HG03342 (cell line): ENCODE measurements around the gene MECR.
"Not testable (repeated sequence)": the region's sequence is repeated elsewhere in the genome, so short reads cannot be mapped to it uniquely, and the experiment has no call there.

Source experiments
- ATAC-seq: cut with Tn5 transposase; IDR thresholded peaks from one replicate; pipeline ENCODE4 v1.9.1; 2021; ENCODE audit warnings: mild to moderate bottlenecking, moderate library complexity; ENCODE audit not compliant: unreplicated experiment

Gene MECR

GRCh38 chr1:29236712-29237128, 6.0 kb upstream of the MECR start:
- no peak for ATAC-seq

- peak; percentile 76 for ATAC-seq
Observed at GRCh38 chr1:29235955-29236711, 5.4 kb upstream of the MECR start, which contains the start of gene PTPRU. TSS of gene PTPRU (plus strand) at chr1:29236522. CDS start at chr1:29236645, 123 bp downstream.

DNA sequence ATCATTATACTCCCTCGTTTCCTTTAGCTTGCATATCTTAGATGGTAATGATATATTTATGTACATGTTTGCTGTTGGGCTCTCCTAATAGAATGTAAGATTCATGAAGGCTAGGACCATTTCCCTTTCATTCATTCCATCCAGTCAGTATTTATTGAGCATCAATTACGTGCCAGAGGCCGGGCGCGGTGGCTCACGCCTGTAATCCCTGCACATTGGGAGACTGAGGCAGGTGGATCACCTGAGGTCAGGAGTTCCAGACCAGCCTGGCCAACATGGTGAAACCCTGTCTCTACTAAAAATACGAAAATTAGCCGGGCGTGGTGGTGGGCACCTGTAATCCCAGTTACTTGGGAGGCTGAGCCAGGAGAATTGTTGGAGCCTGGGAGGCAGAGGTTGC, 4.1 kb upstream of the MECR start:
- ATAC-seq, result not testable (repeated sequence)

DNA sequence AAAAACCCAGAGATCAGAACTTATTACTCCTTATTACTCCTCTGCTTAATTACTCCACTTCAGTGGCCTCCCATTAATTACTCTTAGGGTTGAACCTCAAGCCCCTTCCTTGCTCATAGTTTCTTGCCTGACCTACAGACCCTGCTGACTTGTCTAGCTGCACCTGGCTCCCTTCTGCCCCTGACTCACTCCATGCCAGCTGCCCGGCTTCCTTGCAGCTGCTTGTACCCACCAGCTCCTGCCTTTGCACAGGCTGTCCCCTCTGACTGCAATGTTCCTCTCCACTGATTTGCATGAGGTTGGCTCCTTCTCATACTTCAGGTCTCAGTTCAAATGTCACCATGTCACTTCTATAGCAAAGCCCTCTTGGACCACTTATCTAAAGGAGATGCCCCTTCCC, 3.7 kb upstream of the MECR start:
- ATAC-seq, result no peak

GRCh38 chr1:29233693-29234092, 3.0 kb upstream of the MECR start:
- ATAC-seq, result no peak

DNA sequence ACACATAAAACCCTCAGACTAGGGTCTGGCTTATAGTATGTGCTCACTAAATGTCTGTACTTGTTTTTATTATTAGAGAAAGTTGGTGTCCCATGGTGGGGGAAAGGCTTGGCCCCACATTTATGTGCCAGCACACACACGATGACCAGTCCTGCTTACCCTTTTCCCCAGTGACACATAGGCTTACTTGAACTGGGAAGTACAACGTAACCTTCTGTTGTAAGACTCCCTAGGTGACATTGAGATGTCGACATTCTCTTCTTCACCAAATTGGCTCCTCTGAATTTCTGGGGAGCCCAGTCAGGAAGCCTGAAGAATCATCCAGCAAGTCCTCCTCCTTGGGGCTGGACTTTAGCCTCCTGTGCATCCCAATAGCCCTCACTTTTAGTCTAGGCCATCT, 1.7 kb upstream of the MECR start:
- ATAC-seq, result no peak

DNA sequence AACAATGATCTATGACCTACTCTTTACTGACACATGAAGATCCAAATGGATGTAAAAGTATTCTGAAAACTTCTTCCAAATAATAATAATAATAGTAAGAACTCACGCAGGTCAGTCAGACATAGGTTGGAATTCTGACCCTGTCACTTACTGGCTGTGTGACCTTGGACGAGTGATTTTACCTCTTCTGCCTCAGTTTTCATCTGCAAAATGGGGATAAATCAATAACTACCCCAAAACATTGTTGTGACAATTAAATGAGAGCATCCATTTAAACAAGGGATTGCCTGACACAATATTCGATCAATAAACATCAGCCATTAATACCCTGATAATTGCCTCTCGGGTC, 556 bp downstream of the MECR start:
- no peak for ATAC-seq

DNA sequence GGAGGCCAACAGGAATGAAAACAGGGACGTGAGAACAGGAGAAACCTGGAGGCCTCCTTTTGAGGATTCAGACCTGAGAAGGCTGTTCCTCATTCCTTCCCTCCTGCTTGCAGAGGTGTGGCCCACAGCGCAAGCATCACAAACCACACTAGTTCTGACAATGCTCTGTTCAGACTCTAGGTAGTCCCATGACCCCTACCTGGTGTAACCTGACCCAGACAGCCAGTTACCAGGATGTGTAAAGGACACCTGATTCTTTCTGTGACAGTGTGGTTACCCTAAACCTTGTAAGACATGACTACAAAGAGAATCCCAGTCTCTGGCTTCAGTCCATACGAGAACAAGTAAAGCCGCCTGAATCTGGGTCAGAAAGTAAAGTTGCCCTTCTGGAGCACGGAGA, 3.2 kb downstream of the MECR start:
- no peak for ATAC-seq

DNA sequence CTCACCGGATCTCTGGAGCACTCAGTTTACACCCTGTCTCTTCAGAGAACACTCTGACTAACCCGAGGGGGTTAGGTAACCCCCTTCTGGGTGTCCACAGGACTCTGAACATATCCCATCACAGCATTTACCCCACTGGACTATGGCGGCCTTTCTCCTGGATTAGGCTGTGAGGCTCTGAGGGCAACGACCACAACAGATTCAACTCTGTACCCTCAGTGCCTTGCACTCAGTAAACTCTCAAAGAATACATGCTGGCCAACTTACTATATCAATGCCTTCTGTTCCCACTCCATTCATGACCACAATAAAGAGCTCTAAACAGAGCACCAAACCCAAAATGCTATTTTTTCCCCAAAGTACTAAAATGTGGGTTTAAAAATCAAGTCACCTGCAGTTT, 5.4 kb downstream of the MECR start:
- no peak for ATAC-seq

- ATAC-seq, result no peak
Observed at GRCh38 chr1:29224356-29224837, 6.3 kb downstream of the MECR start.

GRCh38 chr1:29223521-29223920, 7.2 kb downstream of the MECR start:
- ATAC-seq, result no peak

DNA sequence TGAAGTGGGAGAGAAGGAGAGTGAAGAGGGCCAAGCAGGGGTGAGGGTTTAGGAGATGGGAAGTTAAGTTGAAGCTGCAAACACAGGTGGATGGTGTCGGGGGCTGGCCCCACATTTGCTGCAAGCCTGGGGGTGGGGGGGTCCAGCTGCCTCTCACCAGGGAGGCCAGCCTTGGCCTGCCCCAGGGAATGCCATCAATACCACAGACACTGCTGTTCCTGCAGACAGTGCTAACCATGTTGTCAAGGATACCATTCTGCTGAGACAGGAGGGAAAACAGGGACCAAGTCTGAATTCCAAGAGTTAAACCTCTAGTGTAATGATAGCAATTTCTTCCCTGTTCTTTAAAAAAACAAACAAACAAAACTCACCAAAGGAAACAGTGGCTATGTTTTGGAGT, 8.0 kb downstream of the MECR start:
- ATAC-seq, result no peak

DNA sequence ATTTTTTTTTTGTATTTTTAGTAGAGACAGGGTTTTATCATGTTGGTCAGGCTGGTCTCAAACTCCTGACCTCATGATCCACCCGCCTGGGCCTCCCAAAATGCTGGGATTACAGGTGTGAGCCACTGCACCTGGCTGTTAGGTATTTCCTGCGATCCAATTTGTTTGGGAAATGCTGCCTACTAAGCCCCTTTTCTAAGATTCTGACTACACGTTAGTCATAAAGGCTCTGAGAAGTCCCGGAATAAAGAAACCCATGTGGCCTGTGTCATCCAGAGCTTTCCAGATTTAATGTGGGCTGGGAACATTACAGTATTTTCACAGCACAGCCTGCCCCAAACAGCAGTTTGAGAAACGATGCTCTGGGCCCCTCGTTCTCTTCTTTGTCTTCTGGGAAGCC, 8.5 kb downstream of the MECR start:
- not testable (repeated sequence) for ATAC-seq

GRCh38 chr1:29221296-29221695, 9.4 kb downstream of the MECR start:
- no peak for ATAC-seq

DNA sequence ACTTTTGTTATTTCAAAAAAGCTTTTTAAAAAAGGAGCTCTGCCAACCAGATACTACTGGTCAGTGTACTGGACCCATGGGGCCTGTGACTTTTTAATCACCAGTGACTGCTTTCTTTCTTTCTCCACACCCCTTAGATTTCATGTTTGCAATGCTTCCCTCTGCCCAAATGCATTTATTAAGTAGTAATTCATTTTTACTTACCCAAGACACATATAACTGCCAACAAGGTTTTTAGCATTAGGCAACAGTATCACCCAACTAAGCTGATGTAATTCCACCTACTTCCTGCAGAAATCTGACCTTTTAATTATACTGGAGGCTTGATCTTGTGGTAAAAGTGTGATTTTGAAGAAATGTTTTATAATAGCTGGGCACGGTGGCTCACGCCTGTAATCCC, 12.5 kb downstream of the MECR start:
- ATAC-seq, result no peak

DNA sequence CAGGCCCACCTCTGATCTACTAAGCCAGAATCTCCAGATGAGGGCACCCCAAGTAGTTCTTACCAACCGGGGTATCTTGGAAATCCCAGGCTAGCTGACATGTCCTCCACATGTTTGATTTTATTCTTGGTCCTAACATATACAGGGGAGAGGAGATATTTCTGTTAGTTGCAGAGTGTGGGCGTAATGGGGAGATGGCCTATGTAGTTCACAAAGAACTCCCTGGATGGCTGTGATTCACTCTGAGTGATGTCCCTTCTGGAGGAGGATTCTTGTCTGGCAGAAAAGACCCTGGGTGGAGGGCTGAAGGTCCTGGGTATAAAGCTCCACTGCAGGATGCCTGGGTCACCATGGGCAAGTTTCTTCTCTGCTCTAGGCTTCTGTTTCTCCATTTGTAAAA, 13.1 kb downstream of the MECR start:
- ATAC-seq, result no peak

GRCh38 chr1:29213055-29213454, 17.7 kb downstream of the MECR start:
- no peak for ATAC-seq

DNA sequence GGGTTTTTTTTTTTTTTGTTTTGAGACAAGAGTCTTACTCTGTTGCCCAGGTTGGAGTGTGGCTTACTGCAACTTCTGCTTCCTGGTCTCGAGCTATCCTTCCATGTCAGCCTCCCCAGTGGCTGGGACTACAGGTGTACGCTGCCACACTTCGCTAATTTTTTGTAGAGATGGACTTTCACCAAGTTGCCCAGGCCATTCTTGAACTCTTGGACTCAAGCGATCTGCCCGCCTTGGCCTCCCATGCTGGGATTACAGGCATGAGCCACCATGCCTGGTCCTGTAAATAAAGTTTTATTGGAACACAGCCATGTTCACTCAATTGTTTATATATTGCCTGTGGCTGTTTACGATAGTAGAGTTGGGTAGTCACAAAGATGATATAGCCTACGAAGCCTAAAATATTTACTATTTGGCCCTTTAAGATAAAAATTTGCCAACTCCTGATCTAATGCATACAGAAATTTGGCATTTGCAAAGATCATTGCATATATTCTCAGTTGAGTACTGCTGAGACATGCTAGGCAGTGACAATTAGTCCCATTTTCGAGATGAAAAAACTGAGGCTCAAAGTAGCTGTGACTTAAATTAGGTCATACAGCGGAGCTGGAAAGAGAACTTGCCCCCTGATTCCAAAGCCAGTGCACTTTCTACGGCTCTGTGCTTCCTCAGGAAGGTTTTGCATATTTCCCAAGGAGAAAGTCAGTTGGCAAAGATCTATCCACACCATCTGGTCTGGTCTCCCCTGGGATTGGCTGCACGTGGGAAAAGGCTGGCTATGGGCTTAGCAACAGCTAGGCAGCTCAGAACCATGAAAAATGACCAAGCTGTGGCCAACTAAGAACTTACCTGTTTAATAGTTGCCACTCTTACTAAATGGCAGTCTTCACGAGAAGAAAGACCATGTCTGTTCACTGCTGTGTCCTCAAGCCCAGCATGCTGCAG, 19.4 kb downstream of the MECR start:
- ATAC-seq, result no peak

- peak; percentile 51 for ATAC-seq
Observed at GRCh38 chr1:29210278-29211085, 20.3 kb downstream of the MECR start.

- ATAC-seq, result no peak
Observed at GRCh38 chr1:29209173-29209572, 21.6 kb downstream of the MECR start.

- no peak for ATAC-seq
Observed at GRCh38 chr1:29208442-29208841, 22.3 kb downstream of the MECR start.
